GM19463 (cell line): ENCODE results near the gene PEMT.

Experiments
- ATAC-seq: cut with Tn5 transposase; IDR thresholded peaks from one replicate; pipeline ENCODE4 v1.9.1; 2021; ENCODE audit warnings: mild to moderate bottlenecking, moderate library complexity; ENCODE audit not compliant: unreplicated experiment

PEMT gene

DNA sequence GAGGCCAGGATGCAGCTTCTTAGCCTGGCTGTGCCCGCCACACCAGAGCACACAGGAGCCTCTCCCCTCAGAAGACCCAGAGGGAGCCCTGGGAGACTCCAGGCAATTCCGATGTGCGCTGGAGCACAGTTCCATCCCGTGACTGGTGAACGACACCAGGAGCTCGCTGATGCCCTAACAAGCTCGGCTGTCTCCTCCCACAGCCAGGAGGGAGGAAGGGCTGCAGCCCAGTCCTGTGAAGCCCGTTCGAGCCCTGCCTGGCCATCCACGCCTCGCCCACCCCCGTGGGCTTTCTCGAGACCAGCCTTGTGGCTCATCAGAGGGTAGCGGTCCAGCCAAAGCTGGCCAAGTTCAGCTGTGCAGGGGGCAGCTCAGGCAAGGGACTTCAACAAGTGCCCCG lies 73.5 kb downstream of the PEMT start:
- ATAC-seq: no peak

DNA sequence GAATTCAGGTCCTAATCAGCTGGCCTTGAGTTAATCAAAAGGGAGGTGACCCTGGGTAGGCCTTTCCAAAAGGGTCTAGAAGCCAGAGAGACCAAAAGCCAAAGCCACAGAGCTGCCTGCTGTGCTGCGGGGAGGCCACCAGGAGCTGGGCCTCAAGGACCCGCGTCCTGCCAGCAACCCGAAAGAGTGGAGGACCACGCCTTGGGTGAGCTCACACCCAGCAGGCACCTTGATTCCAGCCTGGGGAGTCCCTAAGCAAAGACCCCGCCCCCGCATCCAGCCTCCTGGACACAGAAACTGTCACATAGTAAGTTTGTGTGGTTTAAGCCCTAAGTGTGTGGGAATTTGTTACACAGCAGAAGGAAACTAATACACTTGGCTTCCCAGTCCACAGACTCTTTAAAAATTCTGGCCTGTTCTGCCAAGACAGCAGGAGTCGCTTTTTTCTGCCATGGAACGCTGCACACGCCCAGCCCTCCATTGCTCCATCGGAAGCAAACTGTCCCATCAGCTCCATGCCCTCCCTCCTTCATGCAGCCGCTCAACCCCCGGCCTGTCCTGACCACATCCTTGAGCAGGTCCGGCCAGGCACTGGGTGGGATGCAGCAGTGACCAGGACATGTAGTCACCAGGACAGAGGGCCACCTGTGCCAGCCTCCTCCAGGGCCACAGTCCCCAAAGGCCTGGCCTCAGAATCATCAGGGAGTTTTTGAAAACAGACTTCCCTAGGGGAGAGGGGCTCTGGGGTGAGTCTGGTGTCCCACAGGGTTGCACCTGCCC lies 74.4 kb downstream of the PEMT start:
- no peak for ATAC-seq

DNA sequence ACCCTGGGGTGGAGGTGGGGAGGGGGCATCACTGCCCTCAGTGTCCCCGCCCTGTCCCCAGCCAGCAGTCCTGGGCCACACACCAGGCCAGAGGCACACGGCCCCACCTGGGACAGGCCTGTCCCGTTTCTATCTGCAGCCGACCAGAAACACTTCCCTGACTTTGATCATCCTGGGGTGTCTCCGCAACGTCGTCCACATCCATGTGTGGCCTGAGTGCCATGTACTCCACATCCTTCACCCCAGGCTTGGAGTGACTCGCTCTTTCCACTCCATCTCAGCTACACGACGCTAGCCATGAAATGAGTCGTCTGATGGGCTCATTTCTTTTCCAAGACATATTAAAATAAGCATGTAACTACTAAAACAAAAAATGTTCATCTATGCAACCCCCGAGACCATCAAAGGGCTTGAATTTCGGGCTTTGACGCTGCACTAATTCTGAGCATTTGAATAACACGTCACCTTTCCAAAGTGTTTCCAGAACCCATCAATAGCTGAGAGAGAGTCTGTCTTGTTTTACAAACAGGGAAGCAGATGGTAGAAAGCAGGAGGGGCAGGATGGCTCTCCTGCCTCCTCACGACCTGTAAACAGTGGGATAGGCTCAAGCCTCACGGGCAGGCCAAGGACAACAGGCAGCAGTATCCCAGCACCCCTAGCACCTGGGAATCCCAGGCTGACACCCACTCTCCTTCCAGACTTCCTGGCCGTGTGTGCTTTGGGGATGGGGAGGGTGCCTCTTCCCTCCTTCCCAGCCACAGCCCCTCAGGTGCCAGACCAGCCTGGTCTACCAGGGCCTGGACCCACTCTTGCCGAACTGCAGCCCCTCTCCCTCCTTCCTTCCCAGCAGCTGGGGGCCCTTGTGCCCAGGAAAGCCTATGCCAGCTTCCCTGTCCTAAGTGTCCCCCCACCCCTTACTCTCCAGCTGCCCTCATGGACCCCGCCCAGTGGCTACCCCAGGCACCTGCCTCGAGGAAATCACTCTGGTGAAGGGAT lies 75.3 kb downstream of the PEMT start:
- ATAC-seq: no peak

DNA sequence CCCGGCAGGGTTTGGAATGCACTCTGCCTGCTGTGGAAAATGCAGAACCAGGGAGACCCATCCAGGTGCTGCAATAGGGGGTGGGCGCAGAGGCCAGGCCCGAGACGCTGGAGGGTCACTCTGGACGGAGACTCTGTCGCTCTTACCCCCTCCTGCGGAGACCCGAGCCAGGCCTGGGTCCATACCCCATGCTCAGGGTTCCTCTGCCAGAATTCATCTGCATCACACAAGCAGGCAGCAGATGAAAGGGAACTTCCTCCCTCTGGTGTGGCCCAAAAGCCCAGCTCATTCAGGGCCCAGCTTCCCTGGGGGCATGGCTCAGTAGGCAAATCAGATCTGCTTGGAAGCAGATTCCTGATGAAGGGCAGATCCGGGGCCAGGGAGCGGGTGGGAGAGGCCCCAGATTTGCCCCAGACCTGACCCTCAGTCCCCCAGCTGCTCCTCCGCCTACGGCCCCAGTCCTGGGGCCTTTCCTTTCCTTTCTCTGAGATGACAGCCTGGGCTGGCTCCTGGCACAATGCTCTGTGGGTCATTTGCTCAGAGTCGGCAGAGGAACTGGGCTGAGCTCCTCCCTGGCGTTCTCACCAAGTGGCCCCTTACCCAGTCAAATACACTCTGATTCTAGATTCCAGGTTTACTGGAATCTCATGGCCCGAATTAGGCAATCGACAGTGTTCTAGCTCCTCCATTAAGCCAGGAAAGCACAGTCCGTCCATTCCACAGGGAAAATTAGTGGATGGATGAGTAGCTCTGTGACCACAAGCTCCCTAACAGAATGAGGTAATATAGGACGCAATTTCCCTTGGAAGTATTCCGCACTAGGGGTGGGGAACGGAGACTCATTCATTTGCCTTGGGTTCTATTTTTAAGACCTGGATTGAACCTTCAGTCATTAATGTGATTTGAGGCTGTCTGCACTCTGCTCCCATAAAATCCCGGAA lies 76.2 kb downstream of the PEMT start:
- no peak for ATAC-seq

- no peak for ATAC-seq
These were observed 77.0 kb downstream of the PEMT start for GRCh38 chr17:17514361-17514992.

DNA sequence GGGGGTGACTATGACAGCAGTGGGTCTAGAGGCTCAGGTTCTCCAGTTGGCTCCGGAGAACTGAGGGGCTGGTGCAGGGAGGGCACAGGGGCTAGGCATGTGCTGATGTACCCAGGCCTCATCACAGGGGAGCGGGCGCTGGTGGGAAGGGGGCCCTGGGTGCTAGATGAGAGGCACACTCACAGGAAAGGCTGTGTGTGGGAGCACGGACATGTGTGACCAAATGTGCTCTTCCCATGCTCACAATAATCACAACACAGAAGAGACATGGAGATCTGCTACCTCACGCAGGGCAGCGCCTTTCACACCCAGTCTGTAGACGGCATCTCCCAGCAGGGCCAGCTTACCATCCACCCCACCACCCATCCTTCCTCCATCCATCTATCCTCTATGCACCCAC lies 77.9 kb downstream of the PEMT start:
- no peak for ATAC-seq

DNA sequence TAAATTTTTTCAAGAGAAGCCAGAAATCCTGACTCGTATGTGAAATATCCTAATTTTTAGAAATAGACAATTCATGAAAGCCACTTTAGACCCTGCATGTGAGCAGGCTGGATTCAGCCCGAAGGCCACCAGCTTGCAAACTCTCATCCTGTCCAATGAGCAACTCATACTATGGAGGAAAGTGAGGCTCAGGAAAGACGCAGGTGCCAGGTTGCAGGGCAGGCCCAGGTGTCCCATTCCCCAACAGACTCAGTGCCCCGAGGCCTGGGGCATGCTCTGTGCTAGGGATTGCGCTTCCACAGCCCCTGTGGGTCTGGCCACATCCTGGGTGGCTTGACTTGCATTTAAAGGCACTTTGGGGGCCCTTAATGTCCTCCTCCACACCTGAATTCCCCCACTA lies 78.6 kb downstream of the PEMT start:
- no peak for ATAC-seq

DNA sequence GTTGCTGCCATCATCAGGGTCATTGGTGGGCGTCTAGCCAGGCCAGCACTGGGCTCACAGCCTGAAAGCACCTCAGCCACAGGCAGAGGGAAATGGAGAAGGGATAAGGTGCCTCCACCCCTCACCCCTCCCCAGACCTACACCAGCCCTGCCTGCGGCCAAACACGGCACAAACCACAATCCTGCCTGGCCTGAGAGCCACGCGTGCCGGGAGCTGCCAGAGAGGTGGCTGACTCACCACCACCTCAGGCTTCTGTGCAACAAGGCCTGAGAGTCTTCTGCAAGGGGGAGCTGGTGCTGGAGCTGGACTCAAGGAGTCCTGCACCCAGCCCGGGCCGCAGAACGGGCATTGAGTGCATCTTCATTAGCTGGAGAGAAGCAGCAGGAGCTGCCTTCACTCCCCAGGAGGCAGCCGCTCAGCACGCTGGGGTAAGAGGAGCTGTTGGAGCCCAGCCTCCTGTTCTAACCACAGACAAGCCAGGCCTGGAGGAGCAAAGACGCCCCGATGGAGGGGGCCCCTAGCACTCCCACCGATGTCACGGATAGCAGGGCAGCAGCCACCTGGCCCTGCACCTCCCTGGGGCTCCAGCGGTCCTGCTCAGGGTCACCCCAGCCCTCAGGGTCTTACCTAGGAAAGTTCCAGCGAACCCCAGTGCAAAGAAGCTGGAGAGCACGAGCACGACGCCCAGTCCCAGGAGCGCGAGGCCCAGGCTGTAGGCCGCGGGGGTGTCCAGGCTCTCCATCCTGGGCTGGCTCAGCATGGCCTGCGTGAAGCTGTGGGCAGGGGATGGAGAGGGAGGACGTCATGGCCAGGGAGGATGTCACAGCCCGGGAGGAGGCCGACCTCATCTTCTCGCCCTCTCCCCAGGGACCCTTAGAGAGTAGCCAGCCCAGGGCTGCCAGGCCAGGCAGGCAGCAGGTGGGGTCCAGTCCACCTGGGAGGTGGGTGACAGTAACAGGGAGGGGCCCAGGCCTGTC lies 79.3 kb downstream of the PEMT start:
- ATAC-seq: no peak

GRCh38 chr17:17511293-17511741 lies 80.2 kb downstream of the PEMT start:
- no peak for ATAC-seq

DNA sequence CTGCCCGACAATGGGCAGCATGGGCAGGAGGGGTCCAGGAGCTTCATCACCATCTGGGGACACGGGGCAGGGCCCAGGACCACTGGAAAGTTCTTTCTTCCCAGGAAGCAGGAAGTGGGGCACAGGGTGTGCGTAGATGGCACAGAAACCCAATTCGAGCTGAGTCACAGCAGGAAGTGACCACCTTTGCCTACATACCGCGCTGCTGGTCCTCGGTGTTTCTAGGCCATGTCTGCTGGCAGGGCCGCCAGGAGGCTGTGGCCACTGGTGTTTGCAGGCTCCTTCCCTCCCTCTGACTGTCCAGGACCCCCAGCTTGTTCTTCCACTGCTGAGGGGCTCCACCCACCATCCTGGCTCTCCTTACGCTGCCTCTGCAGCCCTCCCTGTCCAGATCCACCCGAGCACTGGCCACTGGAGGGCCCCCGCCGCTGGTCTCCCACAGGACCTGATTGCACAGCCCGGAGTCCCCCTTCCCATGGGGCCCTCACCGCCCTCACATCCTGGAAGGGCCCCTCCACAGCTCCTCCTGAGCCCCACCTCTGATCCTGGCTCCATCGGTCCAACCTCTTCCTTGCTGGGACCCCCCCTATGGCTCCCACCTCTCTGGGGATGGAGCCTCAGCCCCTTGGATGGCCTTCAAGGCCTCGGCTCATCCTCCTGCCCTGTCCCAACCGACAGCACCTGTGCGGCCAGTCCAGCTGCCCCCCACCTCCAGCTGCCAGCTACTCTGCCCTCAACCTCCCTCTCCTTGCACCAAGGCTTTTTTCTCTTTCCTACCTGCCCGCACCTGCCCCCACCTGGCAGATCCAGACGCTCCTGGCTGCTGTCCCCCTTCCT lies 80.8 kb downstream of the PEMT start:
- ATAC-seq: no peak

DNA sequence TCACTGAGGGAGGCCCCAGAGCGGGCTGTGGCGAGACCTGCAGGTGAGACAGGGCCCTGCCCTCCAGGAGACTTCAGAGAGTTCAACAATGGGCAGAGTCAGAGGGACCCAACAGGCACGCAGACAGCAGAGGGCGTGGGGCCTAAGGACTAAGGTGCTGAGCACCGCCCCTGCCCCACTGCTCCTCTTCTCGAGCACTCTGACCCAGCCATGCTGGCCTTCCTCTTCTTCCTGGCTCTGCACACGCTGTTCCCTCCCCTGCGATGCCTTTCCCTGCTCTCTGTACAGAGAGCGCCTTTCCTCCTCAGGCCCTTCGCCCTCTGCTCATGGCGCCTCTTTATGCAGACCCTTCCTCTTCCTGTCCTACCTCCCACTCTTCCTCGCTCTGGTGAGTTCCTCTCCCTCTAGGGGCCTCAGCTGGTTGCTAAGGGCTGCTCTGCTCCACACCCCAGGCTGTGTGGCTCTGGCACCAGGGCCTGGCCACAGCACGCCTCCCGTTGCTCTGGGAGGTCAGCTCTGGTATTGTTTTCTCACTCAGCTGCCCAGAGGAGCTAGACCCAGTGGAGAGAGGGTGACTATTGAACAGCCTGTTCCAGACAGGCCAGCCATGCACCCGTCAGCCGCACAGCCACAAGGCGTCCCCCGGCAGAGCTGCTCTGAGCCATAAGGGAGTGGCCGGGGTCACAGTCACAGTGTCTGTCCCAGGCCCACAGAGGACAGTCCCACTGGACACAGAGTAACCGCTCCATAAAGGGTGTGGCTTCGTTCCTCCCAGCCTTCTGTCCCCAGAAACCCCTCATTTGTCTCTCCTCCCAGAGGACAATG lies 81.7 kb downstream of the PEMT start:
- no peak for ATAC-seq

DNA sequence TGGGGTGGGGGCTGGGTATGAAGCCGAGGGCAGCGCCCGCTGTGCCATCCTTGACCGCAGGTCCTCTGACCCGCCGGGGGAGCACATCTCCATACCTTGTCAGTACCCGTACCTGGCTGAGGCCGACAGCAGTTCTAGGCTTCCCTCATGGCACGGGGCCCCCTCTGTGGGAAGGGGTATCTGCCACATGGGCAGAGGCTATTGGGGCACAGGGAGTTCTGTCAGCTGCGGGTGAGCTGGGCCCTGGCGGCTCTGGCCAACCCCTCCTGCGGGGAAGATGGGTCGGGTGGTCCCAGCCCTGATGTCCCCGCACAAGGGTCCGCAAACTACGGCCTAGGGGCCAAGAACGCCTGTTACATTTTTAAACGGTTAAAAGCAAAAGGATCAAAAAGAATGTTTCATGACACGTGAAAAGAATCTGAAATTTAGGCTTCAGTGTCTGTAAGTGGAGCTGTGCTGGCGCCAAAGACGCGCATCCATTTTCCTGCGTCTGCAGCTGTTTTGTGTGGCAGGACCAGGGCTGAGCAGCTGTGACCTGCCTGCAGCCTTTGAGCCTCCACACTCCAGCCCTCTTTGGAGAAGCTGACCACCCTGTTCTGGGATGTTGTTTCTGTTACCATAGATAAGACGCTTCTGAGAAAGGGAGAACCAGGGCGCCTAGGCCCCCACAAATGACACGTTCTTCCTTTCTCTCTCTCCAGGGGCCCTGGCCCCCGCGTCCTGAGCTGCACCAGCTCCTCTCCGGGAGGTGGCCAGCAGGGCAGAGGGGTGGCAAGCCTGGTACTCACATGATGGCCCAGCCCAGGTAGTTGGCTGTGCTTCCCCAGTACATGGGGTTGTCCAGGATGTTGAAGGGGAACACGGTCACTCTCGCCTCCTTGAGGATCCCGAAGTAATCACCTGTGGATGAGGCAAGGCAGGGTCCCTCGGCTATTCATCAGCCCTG lies 82.6 kb downstream of the PEMT start:
- ATAC-seq: no peak

DNA sequence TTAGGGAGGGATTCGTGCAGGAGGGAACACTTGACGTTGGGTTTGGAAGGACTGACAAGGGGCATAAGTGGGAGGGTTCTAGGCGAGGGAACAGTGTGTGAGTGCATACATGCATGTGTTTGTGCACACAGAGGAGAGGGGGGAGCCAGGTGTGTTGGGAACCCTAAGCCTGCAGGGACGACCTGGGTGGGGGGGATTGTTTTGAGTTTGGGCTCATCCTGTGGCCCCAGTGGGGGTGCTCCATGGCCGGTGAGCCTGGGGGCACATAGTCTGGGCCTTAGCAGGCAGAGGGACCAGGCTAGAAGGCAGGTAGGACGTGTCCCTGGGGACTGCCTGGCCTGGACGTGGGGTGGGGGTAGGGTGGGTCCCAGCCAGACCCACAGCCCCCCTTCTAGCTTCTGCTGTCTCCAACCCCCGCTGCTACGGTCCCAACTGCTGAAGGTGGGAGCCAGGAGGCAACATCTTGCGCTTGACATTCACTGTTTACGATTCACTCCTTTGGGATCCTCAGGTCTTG lies 83.4 kb downstream of the PEMT start:
- ATAC-seq: no peak

GRCh38 chr17:17507465-17508011 lies 84.0 kb downstream of the PEMT start:
- ATAC-seq: no peak

DNA sequence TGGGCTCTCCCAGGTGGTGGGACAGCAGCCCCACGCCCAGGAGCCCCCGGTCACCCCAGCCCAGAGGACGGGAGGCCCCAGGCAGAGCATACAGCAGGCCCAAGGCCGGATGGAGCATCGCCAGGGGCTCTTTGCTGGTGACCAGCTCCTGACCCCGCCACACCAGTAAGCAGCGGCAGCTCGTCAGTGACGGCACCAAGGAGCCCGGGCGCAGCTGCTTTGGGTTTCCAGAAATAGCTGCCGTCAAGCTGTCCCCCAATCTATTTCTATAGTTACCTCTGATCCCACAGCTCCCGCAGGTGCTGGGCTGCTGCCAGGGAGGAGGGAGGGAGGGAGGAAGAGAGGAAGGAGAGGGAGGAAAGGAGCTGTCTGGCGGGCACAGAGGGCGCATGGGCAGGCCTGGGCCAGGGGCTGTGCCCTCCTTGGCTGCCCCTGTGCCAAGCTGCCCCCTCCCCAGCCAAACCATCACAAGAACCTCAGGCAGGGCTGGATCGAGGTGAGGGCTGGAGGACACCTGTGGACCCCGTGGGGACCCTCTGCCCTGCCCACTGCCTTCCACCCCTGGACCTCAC lies 84.5 kb downstream of the PEMT start:
- no peak for ATAC-seq
